Mammary microvascular endothelial cell (primary cell): Measurements from ENCODE around the gene SLTM. TPM values are rescaled to one million over a fixed set of nuclear protein-coding genes. Genes with fewer than 3 reads are reported as not detected.

Experiments
- total RNA-seq: library from RNA; depleted of rRNA; stranded (reverse); fragments of >200 nt; gene quantifications from 2 replicates; pipeline ENCODE4 v1.2.3, GENCODE V29; 2015

Gene SLTM
- total RNA-seq: 39.2 and 39.3 TPM in 2 replicates

GRCh38 chr15:58933281-58934113, at the start of gene SLTM:
Gene SLTM, minus strand, starts transcription at chr15:58933679. Its CDS starts 114 bp downstream, at chr15:58933565.

Other genes with a start within 250 kb of the SLTM start
- gene ADAM10, start 184.0 kb downstream of the SLTM start, total RNA-seq: 120 and 130 TPM in 2 replicates
- 16.1 and 16.2 TPM in 2 replicates for gene MINDY2, start 162.4 kb downstream of the SLTM start, total RNA-seq
- gene RNF111, start 54.0 kb upstream of the SLTM start, total RNA-seq: 9.1 and 11.1 TPM in 2 replicates
- 82.1 and 86.0 TPM in 2 replicates for gene CCNB2, start 171.5 kb upstream of the SLTM start, total RNA-seq